ENCODE results near the gene CHRNE. TPM values are rescaled to one million over a fixed set of nuclear protein-coding genes. Genes with fewer than 3 reads are reported as not detected.

Gene CHRNE
- total and polyA plus RNA-seq, 2 of the 4 experiments (the other 2 are of a cell fraction) = under 0.01 to 0.21 TPM

- intact Hi-C loops (cut with micrococcal nuclease) = loop anchor here (10.0 kb wide), 1 partner anchor 322 kb away; the partner anchor contains the start of gene GGT6
- TF ChIP-seq MXI1 (IDR thresholded peaks at IDR 0.05; ENCODE audit: borderline replicate concordance, low read depth, low read length) (no peak), CHD1 (IDR thresholded peaks at IDR 0.05; ENCODE audit: low read depth, low read length) (no peak), RCOR1 (IDR thresholded peaks at IDR 0.05; ENCODE audit: insufficient replicate concordance, low read length) (no peak), RFX5 (IDR thresholded peaks at IDR 0.05; ENCODE audit: low read depth, low read length) (no peak), MAZ (IDR thresholded peaks at IDR 0.05; ENCODE audit: borderline replicate concordance, low read depth, low read length) (no peak), NFE2L2 (IDR thresholded peaks at IDR 0.05; ENCODE audit: low read depth, low read length) (no peak)
- Histone ChIP-seq H2AK9ac (replicated peaks; ENCODE audit: low read depth, low read length, poor library complexity) (no peak overlapping the region), H3K4me3 (ENCODE audit: insufficient read depth, low read depth, low read length) (no peak overlapping the region), H2AFZ (replicated peaks; ENCODE audit: low read length, poor library complexity) (no peak overlapping the region), H3K18ac (ENCODE audit: low read depth, low read length) (no peak overlapping the region), H3K23ac (ENCODE audit: low read depth, low read length) (no peak overlapping the region), H3K36me3 (ENCODE audit: control insufficient read depth, insufficient read depth, low read length) (peaks cover 50% of the 10 kb centered on the region), H3K4me1 (ENCODE audit: control insufficient read depth, insufficient read depth, low read length) (no peaks in the 10 kb centered on the region), H3K79me1 (ENCODE audit: low read depth in 1 of 2, low read length in 2 of 2) (peaks cover 0 to 1% of the 10 kb centered on the region in 2 experiments; a peak in 1 of 4 replicates), H4K5ac (ENCODE audit: low read depth, low read length) (no peak overlapping the region), H3K56ac (ENCODE audit: extremely low read depth, insufficient read depth, low read length) (no peak overlapping the region), H3K4me2 (ENCODE audit: low read depth, low read length) (no peak overlapping the region), H3K9ac (ENCODE audit: low read depth, low read length) (no peak overlapping the region), H3K9me1 (ENCODE audit: insufficient read depth, low read length) (no peaks in the 10 kb centered on the region), H3K14ac (replicated peaks; ENCODE audit: low read depth, low read length) (no peak overlapping the region), H2BK5ac (ENCODE audit: low read depth, low read length, poor library complexity, severe bottlenecking) (no peak overlapping the region), H3K27me3 (ENCODE audit: control insufficient read depth, insufficient read depth, low read length) (no peaks in the 10 kb centered on the region), H4K20me1 (ENCODE audit: insufficient read depth, low read length) (peaks cover 20% of the 10 kb centered on the region), H3K27ac (ENCODE audit: insufficient read depth, low read length) (no peak overlapping the region), H2BK120ac (ENCODE audit: low read depth, low read length) (no peak overlapping the region), H2BK20ac (ENCODE audit: low read depth, low read length) (no peak overlapping the region), H4K91ac (ENCODE audit: insufficient read depth, low read depth, low read length) (no peak overlapping the region), H4K8ac (ENCODE audit: low read depth in 2 of 2, low read length in 2 of 2) (no peak overlapping the region), H3K4ac (ENCODE audit: low read depth, low read length) (no peak overlapping the region), H2BK15ac (ENCODE audit: low read depth, low read length) (no peak overlapping the region), H3K9me3 (ENCODE audit: control insufficient read depth, insufficient read depth, low read length) (no peaks in the 10 kb centered on the region), H2AK5ac (ENCODE audit: low read depth, low read length) (no peak overlapping the region)
- in situ Hi-C loops (cut with MboI; ENCODE audit: low sequenced_read_pairs) = loop anchor here (10.0 kb wide), 2 partner anchors 172 to 312 kb away; partner anchors contain the start of gene ARRB2
- 100% methylated on average over 2 of the region's 12 CpGs; no CpG with 5 or more reads in 1 of the 2 experiments for WGBS, 2 experiments (ENCODE audit: extremely low coverage in 2 of 2, insufficient read length in 1 of 2)
- DNase-seq (no peak), ATAC-seq (ENCODE audit: low read depth) (no peak)
- no TSS peak for BruUV-seq (replicated peaks)
- ChIA-PET POLR2A (ENCODE audit: unreplicated experiment) (no interaction called here), CTCF (no interaction called here)
- dilution Hi-C loops (cut with HindIII; ENCODE audit: low sequenced_read_pairs, unreplicated experiment) = no loop called here
Observed at GRCh38 chr17:4886830-4887229, 16.1 kb downstream of the CHRNE start.
